Measurements from ENCODE around the gene TRIM66. TPM values are rescaled to one million over a fixed set of nuclear protein-coding genes. Genes with fewer than 3 reads are reported as not detected.

TRIM66 gene
- 6.7 and 7.0 TPM in 2 replicates for total RNA-seq (2014; rRNA removed; shearing (Covaris generic))

GRCh38 chr11:8682303-8683114 lies at the start of gene TRIM66, which contains the start of gene RPL27A:
TSS of gene TRIM66 (minus strand) at chr11:8682665. CDS start at chr11:8672274, 10,391 bp downstream.
TSS of gene RPL27A (plus strand) at chr11:8682792. CDS start at chr11:8682814, 22 bp downstream.
- peak; percentile 99 for DNase-seq (ENCODE audit: low spot score)

GRCh38 chr11:8731647-8732323 lies 49.3 kb upstream of the TRIM66 start:
- no peak for DNase-seq (ENCODE audit: low spot score)

- no peak for DNase-seq (ENCODE audit: low spot score)
Observed at GRCh38 chr11:8730697-8731020, 48.2 kb upstream of the TRIM66 start.

GRCh38 chr11:8729837-8730696 lies 47.6 kb upstream of the TRIM66 start:
- DNase-seq (ENCODE audit: low spot score), result no peak

- DNase-seq (ENCODE audit: low spot score), result no peak
Observed at GRCh38 chr11:8729067-8729466, 46.6 kb upstream of the TRIM66 start.

DNA sequence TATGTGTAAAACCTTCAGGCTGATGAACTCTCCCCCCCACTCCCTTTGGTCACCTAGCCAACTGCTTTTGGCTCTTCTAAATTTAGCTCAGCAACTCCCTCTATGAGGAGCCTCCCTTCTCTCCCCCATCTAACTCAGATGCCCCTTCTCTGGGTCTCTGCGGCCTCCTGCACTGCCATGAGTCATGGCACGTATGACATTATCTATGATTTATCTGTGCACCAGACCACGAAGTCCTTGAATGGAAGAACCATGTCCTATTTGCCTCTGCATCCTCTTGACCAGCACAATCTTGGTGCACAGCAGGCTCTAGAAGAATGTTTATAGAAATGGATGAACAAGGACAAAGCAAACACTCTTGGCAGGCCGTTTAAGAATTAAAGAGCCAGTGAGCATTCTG lies 46.1 kb upstream of the TRIM66 start:
- DNase-seq (ENCODE audit: low spot score), result no peak

- DNase-seq (ENCODE audit: low spot score), result no peak
Observed at GRCh38 chr11:8726395-8726794, 43.9 kb upstream of the TRIM66 start.

DNA sequence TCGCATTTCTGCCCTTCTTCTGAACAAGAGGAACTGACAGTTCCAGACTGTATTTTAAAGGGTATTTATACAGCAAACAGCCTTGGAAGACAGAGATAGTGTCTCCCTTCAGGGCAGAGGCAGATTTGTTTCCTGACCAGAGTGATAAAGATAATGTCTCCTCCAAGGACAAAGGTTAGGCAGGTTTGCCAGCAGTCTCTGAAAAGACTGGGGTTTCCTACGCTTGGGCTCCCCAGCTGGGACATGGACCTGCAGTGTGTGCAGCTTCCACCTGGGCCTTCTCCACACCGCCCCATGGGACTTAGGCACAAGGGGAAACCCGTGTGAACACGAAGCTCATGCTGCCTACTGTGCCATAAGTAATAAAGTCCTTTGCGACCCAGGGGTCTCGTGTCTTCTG lies 42.2 kb upstream of the TRIM66 start:
- no peak for DNase-seq (ENCODE audit: low spot score)

- no peak for DNase-seq (ENCODE audit: low spot score)
Observed at GRCh38 chr11:8723711-8724110, 41.2 kb upstream of the TRIM66 start.

DNA sequence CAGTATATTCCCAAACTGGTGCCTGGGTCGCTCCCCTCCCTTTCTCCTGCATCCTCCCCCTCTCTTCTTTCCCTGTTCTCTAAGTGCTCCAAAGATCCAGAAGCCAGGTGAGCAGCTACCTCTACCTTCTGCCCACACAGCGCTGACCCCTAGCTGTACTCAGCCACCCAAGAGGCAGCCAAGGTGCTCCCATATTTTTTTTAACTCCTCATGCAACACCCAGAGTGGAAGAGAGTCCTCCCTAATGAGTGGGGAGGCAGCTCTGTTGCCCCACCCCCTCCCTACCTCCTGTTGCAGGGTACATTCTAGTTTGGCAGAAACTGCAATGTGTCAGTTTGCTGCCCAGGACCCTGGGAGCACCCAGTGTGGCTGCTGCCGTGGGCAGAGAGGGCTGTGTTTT lies 40.3 kb upstream of the TRIM66 start:
- no peak for DNase-seq (ENCODE audit: low spot score)

DNA sequence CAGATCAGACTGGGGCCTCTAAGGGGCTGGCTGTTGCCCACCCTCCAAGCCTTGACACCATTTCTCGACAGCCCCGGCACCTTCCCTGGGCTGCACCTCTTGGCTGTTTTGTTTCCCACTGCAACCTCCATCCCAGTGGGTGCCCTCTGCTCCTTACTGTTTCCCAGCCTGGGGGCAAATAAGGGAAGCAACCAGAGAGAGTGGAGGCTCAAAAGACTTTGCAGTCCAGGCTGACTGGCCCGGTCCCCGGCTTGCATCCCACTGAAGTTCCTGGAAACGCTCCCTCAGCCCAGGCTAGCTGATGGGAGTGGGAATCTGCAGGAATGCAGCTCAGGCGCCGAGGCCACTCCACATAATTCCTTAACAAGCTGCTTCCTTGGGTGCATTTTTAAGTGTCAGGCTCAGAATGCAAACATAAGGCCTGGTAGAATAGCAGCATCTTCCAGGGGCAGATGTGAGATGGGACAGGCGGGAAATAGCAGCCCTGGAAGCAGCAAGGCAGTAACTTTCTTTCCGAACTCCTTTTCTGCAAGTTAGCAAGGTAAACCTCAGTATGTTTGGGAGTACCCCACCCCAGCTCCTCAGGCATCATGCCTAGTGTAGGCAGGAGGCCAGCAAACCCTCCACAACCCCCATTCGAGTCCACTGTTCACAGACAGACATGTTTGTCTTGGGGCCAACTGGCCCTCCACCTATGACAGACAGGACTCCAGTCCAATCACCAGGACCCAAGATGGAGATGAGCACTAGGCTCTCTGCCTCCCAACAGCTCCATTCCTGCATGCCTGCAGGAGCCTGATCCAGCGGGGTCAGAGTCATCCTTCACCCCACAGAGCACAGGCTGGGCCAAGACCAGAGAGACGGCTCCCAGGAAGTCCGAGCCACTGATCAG lies 39.4 kb upstream of the TRIM66 start:
- DNase-seq (ENCODE audit: low spot score), result no peak

DNA sequence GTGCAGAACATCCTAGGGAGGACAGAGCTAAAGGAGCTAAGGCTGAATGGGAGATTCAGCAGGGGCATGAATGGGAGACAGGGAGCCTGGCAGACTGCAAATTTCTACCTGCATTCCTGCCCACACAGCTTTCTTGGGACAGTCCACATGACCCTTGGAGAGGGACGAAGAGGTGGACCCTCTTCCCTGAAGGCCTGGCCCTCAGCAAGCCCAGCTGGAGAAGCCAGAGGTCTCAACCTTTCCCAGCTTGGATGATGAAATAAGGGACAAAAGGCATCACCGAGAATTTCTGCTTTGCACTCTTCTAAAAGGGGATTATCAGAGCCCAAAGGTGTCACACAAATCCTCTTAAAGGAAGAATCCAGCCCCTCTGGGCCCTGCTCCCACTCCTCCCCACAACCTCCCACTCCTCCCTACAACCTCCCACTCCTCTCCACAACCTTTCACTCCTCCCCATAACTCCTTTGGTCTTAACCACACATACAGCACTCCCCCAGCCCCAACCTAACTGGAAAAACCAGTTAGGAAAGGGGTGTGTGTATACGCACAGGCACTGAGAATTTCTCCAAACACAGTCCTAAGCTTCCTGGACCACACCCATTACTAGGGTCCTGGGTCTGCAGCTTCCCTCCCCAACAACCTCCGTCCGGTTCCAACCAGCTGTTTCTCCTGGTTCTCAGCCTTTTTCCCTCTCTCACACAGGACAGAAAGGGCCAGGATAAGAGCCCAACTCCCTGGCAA lies 38.6 kb upstream of the TRIM66 start:
- peak; percentile 80 for DNase-seq (ENCODE audit: low spot score)

DNA sequence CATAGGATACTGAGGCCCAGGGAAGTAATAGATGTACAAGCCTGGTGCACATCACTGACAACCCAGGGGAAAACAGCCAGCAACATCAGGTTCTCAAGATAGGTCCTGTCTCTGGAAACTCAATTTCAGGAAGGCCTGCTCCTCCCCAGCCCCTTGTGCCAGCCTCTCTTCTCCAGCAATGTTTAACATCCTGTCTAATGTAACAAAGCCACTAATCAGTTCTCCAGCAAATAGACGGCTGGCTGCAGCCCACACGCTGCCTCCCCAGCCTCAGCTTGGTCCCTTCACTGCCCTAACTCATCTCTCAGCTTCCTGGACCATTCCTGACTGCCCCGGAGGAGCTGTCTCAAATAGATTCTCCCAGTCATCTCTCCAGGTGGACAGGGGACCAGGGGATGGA lies 37.9 kb upstream of the TRIM66 start:
- DNase-seq (ENCODE audit: low spot score), result no peak

DNA sequence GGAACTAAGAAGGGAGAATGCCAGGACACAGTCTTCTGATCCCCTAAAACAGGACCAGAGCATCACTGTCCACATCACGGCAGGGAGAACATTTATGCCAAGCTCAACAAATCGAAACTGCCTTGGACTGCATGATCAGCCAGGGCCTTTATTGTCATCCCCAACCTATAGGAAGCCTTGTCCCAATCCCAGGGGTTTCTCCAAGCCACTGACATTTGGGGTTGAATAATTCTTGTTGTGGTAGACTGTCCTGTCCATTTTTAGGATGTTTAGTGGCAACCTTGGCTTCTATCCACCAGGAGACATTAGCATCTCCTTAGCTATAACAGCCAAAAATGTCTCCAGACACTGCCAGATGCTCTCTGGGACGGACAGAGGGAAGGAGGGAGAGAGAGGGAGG lies 37.3 kb upstream of the TRIM66 start:
- DNase-seq (ENCODE audit: low spot score), result no peak

DNA sequence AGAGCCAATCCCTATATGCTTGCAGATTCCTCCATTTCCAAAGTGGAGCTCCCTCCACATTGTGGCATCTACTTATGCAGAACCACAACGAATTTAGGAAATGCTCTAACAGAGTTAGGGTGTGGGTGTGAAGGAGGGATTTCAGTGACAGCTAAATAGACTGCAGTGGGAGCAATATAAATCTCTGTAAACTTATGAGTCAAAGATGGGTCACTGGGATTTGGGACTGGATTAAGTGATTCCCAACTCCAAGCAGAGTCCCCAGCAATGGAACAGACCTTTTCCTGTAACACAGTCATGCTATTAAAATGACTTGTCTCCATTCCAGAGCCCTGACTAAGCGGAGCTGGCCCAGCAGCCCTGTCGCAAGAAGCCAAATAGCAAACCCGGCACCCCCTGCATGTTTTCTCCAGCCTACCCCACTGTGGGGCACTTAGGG lies 36.8 kb upstream of the TRIM66 start:
- no peak for DNase-seq (ENCODE audit: low spot score)

GRCh38 chr11:8717876-8718753 lies 35.6 kb upstream of the TRIM66 start:
- no peak for DNase-seq (ENCODE audit: low spot score)

- peak; percentile 29 for DNase-seq (ENCODE audit: low spot score)
Observed at GRCh38 chr11:8717544-8717875, 35.0 kb upstream of the TRIM66 start.

DNA sequence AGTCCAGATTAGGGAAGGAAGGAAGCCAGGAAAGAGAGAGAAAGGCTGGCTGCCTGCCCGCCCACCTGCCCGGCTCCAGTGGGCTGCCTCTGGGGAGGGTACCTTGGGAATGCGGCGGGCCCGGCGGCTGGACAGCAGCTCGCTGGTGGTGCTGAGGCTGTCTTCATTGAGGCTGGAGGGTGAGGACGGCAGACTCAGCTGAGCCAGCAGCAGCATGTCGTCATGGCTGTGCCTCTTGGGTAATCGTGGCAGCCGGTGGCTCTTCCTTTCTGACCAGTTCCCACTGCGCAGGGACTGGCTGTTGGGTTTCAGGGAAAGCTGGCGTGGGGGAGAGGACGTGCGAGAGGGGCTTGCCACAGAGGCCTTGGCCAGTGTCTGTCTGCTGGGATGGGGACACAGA lies 33.0 kb upstream of the TRIM66 start:
- DNase-seq (ENCODE audit: low spot score), result no peak

DNA sequence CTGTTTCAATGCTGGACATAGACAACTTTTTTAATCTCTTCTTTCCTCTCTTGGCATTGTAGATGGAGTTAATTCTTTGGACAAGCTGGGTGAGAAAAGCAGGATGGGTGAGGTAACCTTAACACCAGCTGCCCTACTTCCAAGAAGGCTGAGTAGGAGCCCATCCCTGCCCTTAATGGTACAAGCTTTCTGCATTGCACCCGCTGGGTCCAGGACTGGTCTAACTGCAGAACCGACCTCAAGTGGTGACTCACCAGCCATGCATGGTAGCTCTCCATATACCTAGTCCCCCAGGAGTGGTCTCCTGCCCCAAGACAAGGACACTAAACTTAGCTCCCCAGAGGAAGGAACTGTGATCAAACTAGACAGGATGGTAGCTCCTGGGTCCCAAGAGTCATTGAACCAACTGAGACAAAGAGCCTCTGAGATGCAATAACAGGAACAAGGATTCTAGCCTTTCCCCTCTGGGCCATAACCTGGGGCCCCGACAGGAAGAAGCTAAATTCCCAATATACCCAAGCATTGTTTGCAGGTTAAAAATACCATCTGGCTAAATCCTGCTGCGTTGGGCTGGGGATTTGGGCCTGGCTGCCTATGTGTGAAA lies 32.3 kb upstream of the TRIM66 start:
- no peak for DNase-seq (ENCODE audit: low spot score)

All from HT-29 (cell line).